Measurements from ENCODE around the gene APIP.

Gene APIP

GRCh38 chr11:34839969-34840368 is 76.2 kb downstream of the APIP start:
- Histone ChIP-seq H3K27me3 (ENCODE audit: control insufficient read depth, insufficient read depth, low read length) (no peaks in the 10 kb centered on the region), H3K9ac (ENCODE audit: low read depth, low read length) (no peak overlapping the region), H3K36me3 (ENCODE audit: control insufficient read depth, insufficient read depth, low read length) (no peaks in the 10 kb centered on the region), H3K27ac (ENCODE audit: low read depth, low read length) (no peak overlapping the region), H3K4me3 (ENCODE audit: low read depth, low read length) (no peak overlapping the region), H3K4me1 (ENCODE audit: control insufficient read depth, insufficient read depth, low read length) (peaks cover 8% of the 10 kb centered on the region; the same call in 1 of the 2 replicates), H3K9me3 (ENCODE audit: control insufficient read depth, insufficient read depth, low read length) (no peaks in the 10 kb centered on the region)

GRCh38 chr11:34836958-34837856 is 79.0 kb downstream of the APIP start:
- H3K4me3 ChIP-seq (ENCODE audit: low read depth, low read length) = no peak overlapping the region
- H3K27ac ChIP-seq (ENCODE audit: low read depth, low read length) = no peak overlapping the region
- H3K27me3 ChIP-seq (ENCODE audit: control insufficient read depth, insufficient read depth, low read length) = no peaks in the 10 kb centered on the region
- no peaks in the 10 kb centered on the region for H3K9me3 ChIP-seq (ENCODE audit: control insufficient read depth, insufficient read depth, low read length)
- H3K9ac ChIP-seq (ENCODE audit: low read depth, low read length) = no peak overlapping the region
- peaks cover 8% of the 10 kb centered on the region; the same call in 1 of the 2 replicates for H3K4me1 ChIP-seq (ENCODE audit: control insufficient read depth, insufficient read depth, low read length)
- H3K36me3 ChIP-seq (ENCODE audit: control insufficient read depth, insufficient read depth, low read length) = no peaks in the 10 kb centered on the region

- no peak overlapping the region for H3K4me3 ChIP-seq (ENCODE audit: low read depth, low read length)
- peaks cover 8% of the 10 kb centered on the region; the same call in 1 of the 2 replicates for H3K4me1 ChIP-seq (ENCODE audit: control insufficient read depth, insufficient read depth, low read length)
- no peaks in the 10 kb centered on the region for H3K9me3 ChIP-seq (ENCODE audit: control insufficient read depth, insufficient read depth, low read length)
- H3K27ac ChIP-seq (ENCODE audit: low read depth, low read length) = no peak overlapping the region
- no peaks in the 10 kb centered on the region for H3K36me3 ChIP-seq (ENCODE audit: control insufficient read depth, insufficient read depth, low read length)
- no peak overlapping the region for H3K9ac ChIP-seq (ENCODE audit: low read depth, low read length)
- H3K27me3 ChIP-seq (ENCODE audit: control insufficient read depth, insufficient read depth, low read length) = no peaks in the 10 kb centered on the region
Observed at GRCh38 chr11:34833602-34834001, 82.6 kb downstream of the APIP start.
